ENCODE measurements around the gene GCG.
A peak's percentile ranks its signal among the peaks of the same experiment; 100 is the strongest.

Gene GCG

GRCh38 chr2:162152147-162152546 lies at the start of gene GCG:
Gene GCG, minus strand, starts transcription at chr2:162152247. Its CDS starts 3,069 bp downstream, at chr2:162149178.
- no peak for DNase-seq (ENCODE audit: low read depth, low spot score)
- H3K27ac ChIP-seq, result no peak within 1 kb of the TSS

- H3K27ac ChIP-seq, result no peak overlapping the region
- DNase-seq (ENCODE audit: low read depth, low spot score), result no peak
Observed at GRCh38 chr2:162200636-162201035, 48.6 kb upstream of the GCG start.

DNA sequence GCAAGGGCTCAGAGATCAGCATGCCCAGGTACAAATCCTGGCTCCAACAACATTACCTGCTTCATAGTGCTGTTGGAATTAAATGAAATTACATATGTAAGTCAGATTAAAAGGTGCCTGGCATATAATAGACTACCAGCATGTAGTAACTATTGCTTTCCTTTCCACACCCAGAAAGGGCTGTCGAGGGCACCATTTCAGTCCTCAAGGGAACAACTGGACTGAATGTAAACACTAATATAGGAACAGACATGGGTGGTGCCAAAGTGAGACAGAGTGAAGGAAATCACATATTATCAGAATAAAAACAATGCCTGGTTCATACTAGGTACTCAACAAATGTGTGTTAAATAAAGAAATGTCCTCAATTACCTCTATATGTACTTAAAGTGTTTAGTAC lies 47.9 kb upstream of the GCG start:
- no peak for DNase-seq (ENCODE audit: low read depth, low spot score)
- no peak overlapping the region for H3K27ac ChIP-seq

DNA sequence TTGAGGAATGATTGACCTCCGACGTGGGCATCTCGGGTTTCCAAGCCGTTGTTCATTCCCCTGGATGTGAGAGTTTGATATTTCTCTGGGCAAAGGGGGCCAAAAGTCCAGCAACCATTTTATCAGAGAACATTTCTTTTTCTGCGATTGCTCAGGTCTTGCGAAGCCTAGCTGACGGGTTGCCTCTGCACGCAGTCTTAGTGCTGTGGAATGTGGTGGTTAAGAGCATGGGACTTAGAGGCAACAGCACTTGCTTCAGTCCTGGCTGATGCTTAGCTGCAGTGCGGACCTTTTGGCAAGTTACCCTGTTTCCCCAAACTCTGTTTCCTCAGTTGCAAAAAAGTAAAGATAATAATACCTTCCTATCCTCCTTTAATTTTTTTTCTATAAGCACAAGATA lies 46.2 kb upstream of the GCG start:
- DNase-seq (ENCODE audit: low read depth, low spot score), result no peak
- no peak overlapping the region for H3K27ac ChIP-seq

- no peak for DNase-seq (ENCODE audit: low read depth, low spot score)
- H3K27ac ChIP-seq, result no peak overlapping the region
Observed at GRCh38 chr2:162197069-162197825, 45.2 kb upstream of the GCG start.

DNA sequence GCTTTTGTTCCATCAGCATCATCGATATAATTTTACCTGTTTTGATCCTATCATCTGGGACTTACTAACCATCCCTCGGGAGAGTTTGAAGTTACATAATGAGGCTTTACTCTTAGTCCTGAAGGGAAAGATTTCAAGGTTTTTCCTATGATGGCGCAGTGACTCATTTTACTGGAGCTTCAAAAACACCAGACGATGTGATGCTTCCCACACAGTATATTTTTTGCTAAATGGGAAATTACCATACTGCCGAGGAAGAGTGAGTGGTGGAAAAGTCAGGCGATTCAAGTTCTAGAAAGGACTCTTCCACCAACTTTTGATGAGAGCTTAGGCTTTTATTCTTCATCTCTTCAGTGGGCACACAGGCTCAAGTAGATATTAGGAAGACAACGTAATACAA lies 44.6 kb upstream of the GCG start:
- H3K27ac ChIP-seq, result no peak overlapping the region
- no peak for DNase-seq (ENCODE audit: low read depth, low spot score)

DNA sequence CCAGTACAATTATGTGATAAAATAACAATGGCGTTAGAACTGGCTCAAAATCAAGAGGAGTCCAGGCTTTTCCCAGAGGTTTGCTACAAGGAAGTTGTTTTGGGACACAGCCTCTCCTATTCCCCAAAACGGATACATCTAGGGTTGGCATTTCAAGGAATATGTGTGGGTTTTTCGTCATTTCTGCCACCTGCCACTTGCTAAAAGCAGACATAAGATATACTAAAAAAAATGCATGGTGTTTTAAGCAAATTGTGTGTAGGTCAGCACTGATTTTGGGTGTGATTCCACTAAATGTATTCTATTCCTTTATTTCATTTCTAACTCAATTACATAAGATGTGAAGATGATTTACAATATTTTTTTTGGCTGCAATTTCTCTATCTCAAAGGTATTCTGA lies 36.4 kb upstream of the GCG start:
- no peak overlapping the region for H3K27ac ChIP-seq
- no peak for DNase-seq (ENCODE audit: low read depth, low spot score)

- no peak for DNase-seq (ENCODE audit: low read depth, low spot score)
- no peak overlapping the region for H3K27ac ChIP-seq
Observed at GRCh38 chr2:162185541-162186232, 33.6 kb upstream of the GCG start.

GRCh38 chr2:162184821-162185450 lies 32.9 kb upstream of the GCG start:
- peak overlapping the region; percentile 7 for H3K27ac ChIP-seq
- DNase-seq (ENCODE audit: low read depth, low spot score), result no peak

DNA sequence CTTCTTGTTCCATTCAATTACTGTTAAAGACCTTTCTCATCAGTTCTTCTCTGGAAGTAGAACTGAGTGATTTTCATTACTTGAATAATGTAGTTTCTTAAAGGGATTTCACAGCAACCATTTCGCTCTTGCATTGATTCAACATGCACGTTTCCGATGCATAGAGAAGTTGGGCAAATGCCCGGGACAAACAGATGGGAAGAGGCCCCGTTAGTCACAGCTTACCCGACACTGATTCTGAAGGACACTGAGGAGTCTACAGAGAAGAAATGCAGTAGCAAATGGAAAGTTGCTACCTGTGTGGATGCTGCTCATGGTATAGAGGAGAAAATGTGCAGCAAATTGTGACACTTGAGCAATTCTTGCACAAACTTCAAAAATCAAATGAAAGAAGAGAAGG lies 32.3 kb upstream of the GCG start:
- DNase-seq (ENCODE audit: low read depth, low spot score), result no peak
- peak overlapping the region; percentile 7 for H3K27ac ChIP-seq

- no peak for DNase-seq (ENCODE audit: low read depth, low spot score)
- H3K27ac ChIP-seq, result no peak overlapping the region
Observed at GRCh38 chr2:162182395-162182794, 30.3 kb upstream of the GCG start.

GRCh38 chr2:162177301-162177700 lies 25.3 kb upstream of the GCG start:
- H3K27ac ChIP-seq, result no peak overlapping the region
- DNase-seq (ENCODE audit: low read depth, low spot score), result no peak

GRCh38 chr2:162175714-162176113 lies 23.7 kb upstream of the GCG start:
- DNase-seq (ENCODE audit: low read depth, low spot score), result no peak
- H3K27ac ChIP-seq, result no peak overlapping the region

- DNase-seq (ENCODE audit: low read depth, low spot score), result no peak
- H3K27ac ChIP-seq, result no peak overlapping the region
Observed at GRCh38 chr2:162174746-162175145, 22.7 kb upstream of the GCG start.

GRCh38 chr2:162172802-162173370 lies 20.8 kb upstream of the GCG start:
- DNase-seq (ENCODE audit: low read depth, low spot score), result no peak
- no peak overlapping the region for H3K27ac ChIP-seq

DNA sequence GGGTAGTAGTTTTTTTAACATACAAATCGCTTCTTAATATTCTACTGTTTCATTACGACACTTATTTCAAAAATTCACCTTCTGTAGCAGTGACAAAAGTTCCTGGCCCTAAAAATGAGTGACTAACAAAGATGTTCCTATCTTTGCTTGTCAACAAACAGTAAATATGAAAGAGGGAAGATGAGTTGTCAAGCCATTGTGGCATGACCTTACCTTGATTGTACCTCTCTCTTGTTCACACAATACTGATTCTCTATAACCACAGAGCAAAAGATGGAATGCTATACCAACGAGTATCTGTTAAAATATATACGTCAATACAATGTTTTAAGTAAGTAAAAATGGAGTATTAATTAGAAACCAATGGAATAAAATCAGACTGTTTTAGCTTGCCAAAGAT lies 14.7 kb upstream of the GCG start:
- no peak for DNase-seq (ENCODE audit: low read depth, low spot score)
- H3K27ac ChIP-seq, result no peak overlapping the region

DNA sequence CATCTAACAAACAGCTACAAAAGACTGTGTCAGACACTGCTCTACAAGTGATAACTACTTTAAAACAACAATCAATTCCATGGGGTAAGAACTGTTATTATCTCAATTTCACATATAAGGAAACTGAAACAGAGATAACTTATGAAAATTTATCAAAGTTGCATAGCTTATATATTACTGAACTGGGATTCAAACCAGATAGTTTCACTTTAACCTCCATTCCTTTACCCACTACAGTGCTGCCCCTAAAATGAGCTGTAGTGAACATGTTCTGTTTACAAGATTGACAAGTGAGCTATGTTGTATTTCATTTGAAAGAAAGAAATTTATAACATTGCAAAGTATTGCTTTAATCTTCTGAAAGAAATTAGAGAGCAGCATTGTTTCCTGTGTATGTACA lies 14.1 kb upstream of the GCG start:
- H3K27ac ChIP-seq, result no peak overlapping the region
- DNase-seq (ENCODE audit: low read depth, low spot score), result no peak

DNA sequence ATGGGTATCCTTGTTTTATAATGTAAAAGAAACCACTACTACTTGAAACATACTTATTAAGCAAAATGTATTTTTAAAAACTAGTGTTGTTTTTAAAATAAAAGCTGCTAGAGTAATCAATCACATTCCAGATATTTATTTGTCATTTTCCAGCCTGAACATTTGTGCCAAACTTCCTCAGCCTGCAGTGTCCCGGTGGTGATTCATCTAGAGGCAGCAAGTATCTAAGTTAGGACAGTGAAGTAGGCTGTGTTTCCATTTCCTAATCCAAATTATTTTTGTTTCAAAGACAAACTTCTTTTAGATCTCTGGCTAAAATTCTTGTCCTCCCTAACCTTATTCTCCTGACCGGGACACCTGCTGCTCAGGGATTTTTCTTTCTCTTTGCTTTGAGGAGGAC lies 12.8 kb upstream of the GCG start:
- no peak for DNase-seq (ENCODE audit: low read depth, low spot score)
- no peak overlapping the region for H3K27ac ChIP-seq

- DNase-seq (ENCODE audit: low read depth, low spot score), result no peak
Observed at GRCh38 chr2:162159446-162159845, 7.4 kb upstream of the GCG start.

DNA sequence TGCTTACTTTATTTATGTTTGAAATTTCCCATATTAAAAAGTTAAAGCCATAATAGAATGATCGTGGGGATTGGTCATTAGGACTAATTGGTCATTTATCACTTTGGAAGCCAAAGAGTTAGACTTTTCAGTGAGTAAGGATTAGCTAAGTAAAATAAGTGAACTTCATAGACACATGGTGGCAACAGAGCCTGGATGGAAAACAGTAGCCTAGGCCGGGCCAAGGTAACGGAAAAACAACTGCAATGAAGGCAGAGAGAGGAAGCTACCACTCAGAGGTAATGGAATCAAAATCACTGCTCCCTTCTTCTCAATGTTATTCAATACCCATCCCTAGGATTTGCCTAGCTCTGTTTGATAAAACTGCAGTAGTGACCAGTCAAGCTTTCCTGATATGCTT lies 4.1 kb upstream of the GCG start:
- DNase-seq (ENCODE audit: low read depth, low spot score), result no peak
- H3K27ac ChIP-seq, result no peak overlapping the region

More at GRCh38 chr2:162159446-162159845, 7.4 kb upstream of the GCG start:
- H3K27ac ChIP-seq, result no peak overlapping the region

DNA sequence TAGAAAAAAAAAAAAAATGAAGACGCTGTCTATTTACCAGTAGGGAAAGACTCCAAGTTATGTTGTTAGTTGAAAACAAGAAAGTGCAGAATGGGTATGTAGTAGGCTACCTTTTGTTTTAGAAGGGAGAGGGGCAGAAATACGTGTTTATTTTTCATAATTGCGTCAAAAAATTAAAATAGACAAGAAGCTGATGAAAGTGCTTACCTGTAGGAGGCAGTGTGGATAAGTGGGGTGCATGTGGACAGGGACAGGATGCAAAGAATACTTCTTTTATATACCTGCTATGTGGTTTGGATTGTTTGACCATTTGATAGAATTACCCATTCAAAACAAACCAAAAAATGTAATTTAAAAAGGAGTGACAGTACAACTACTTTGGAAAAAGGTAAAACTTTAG lies 3.0 kb upstream of the GCG start:
- H3K27ac ChIP-seq, result no peak overlapping the region
- no peak for DNase-seq (ENCODE audit: low read depth, low spot score)
